ENCODE results near the gene SH3RF1.

The SH3RF1 gene

GRCh38 chr4:169159624-169160171 lies 111.1 kb downstream of the SH3RF1 start:
- Histone ChIP-seq H4K20me1 (ENCODE audit: insufficient read depth, low read length) (no peaks in the 10 kb centered on the region), H3K9me3 (ENCODE audit: insufficient read depth, low read length, severe bottlenecking) (no peaks in the 10 kb centered on the region), H3K36me3 (ENCODE audit: insufficient read depth, low read length) (no peaks in the 10 kb centered on the region), H2AFZ (ENCODE audit: low read depth, low read length) (no peak overlapping the region), H3K27me3 (ENCODE audit: insufficient read depth, low read length, poor library complexity) (no peaks in the 10 kb centered on the region), H3K27ac (ENCODE audit: low read length) (no peak overlapping the region), H3K4me1 (ENCODE audit: insufficient read depth, low read length) (no peaks in the 10 kb centered on the region), H3K79me2 (ENCODE audit: insufficient read depth, low read length) (no peaks in the 10 kb centered on the region), H3K9ac (ENCODE audit: low read depth, low read length) (no peak overlapping the region), H3K4me2 (ENCODE audit: insufficient read depth, low read length) (no peak overlapping the region), H3K4me3 (ENCODE audit: low read depth in 1 of 2, low read length in 2 of 2) (no peak overlapping the region)
- DNase-seq = no peak
- TF ChIP-seq EZH2 (IDR thresholded peaks at IDR 0.05; ENCODE audit: borderline replicate concordance, low read depth, low read length, severe bottlenecking) (no peak), CTCF (IDR thresholded peaks at IDR 0.05; ENCODE audit: borderline replicate concordance, extremely low read depth, low read length, poor library complexity, severe bottlenecking) (no peak)
- no peak for ATAC-seq (ENCODE audit: insufficient read depth, low read depth)

- ATAC-seq (ENCODE audit: insufficient read depth, low read depth) = no peak
- Histone ChIP-seq H4K20me1 (ENCODE audit: insufficient read depth, low read length) (no peaks in the 10 kb centered on the region), H3K36me3 (ENCODE audit: insufficient read depth, low read length) (no peaks in the 10 kb centered on the region)
These were observed 111.9 kb downstream of the SH3RF1 start for GRCh38 chr4:169158861-169159260.

GRCh38 chr4:169158046-169158445 lies 112.7 kb downstream of the SH3RF1 start:
- no peaks in the 10 kb centered on the region for H4K20me1 ChIP-seq (ENCODE audit: insufficient read depth, low read length)
- H3K27ac ChIP-seq (ENCODE audit: low read length) = no peak overlapping the region
- H3K36me3 ChIP-seq (ENCODE audit: insufficient read depth, low read length) = no peaks in the 10 kb centered on the region
- TF ChIP-seq EZH2 (IDR thresholded peaks at IDR 0.05; ENCODE audit: borderline replicate concordance, low read depth, low read length, severe bottlenecking) (no peak), CTCF (IDR thresholded peaks at IDR 0.05; ENCODE audit: borderline replicate concordance, extremely low read depth, low read length, poor library complexity, severe bottlenecking) (no peak)
- no peaks in the 10 kb centered on the region for H3K9me3 ChIP-seq (ENCODE audit: insufficient read depth, low read length, severe bottlenecking)
- no peak overlapping the region for H3K4me2 ChIP-seq (ENCODE audit: insufficient read depth, low read length)
- H2AFZ ChIP-seq (ENCODE audit: low read depth, low read length) = no peak overlapping the region
- no peaks in the 10 kb centered on the region for H3K27me3 ChIP-seq (ENCODE audit: insufficient read depth, low read length, poor library complexity)
- H3K4me1 ChIP-seq (ENCODE audit: insufficient read depth, low read length) = no peaks in the 10 kb centered on the region
- no peaks in the 10 kb centered on the region for H3K79me2 ChIP-seq (ENCODE audit: insufficient read depth, low read length)
- ATAC-seq (ENCODE audit: insufficient read depth, low read depth) = no peak
- DNase-seq = no peak
- no peak overlapping the region for H3K9ac ChIP-seq (ENCODE audit: low read depth, low read length)
- H3K4me3 ChIP-seq (ENCODE audit: low read depth in 1 of 2, low read length in 2 of 2) = no peak overlapping the region

More at GRCh38 chr4:169158861-169159260, 111.9 kb downstream of the SH3RF1 start:
- no peaks in the 10 kb centered on the region for H3K79me2 ChIP-seq (ENCODE audit: insufficient read depth, low read length)
- H3K27me3 ChIP-seq (ENCODE audit: insufficient read depth, low read length, poor library complexity) = no peaks in the 10 kb centered on the region
- H3K4me1 ChIP-seq (ENCODE audit: insufficient read depth, low read length) = no peaks in the 10 kb centered on the region
- no peak overlapping the region for H2AFZ ChIP-seq (ENCODE audit: low read depth, low read length)
- H3K9me3 ChIP-seq (ENCODE audit: insufficient read depth, low read length, severe bottlenecking) = no peaks in the 10 kb centered on the region
- no peak overlapping the region for H3K4me3 ChIP-seq (ENCODE audit: low read depth in 1 of 2, low read length in 2 of 2)
- H3K9ac ChIP-seq (ENCODE audit: low read depth, low read length) = no peak overlapping the region
- no peak for DNase-seq
- H3K27ac ChIP-seq (ENCODE audit: low read length) = no peak overlapping the region
- TF ChIP-seq EZH2 (IDR thresholded peaks at IDR 0.05; ENCODE audit: borderline replicate concordance, low read depth, low read length, severe bottlenecking) = no peak
- TF ChIP-seq CTCF (IDR thresholded peaks at IDR 0.05; ENCODE audit: borderline replicate concordance, extremely low read depth, low read length, poor library complexity, severe bottlenecking) = no peak
- no peak overlapping the region for H3K4me2 ChIP-seq (ENCODE audit: insufficient read depth, low read length)

- TF ChIP-seq EZH2 (IDR thresholded peaks at IDR 0.05; ENCODE audit: borderline replicate concordance, low read depth, low read length, severe bottlenecking) (no peak), CTCF (IDR thresholded peaks at IDR 0.05; ENCODE audit: borderline replicate concordance, extremely low read depth, low read length, poor library complexity, severe bottlenecking) (no peak)
- Histone ChIP-seq H3K79me2 (ENCODE audit: insufficient read depth, low read length) (no peaks in the 10 kb centered on the region), H3K36me3 (ENCODE audit: insufficient read depth, low read length) (no peaks in the 10 kb centered on the region), H2AFZ (ENCODE audit: low read depth, low read length) (no peak overlapping the region), H3K4me1 (ENCODE audit: insufficient read depth, low read length) (no peaks in the 10 kb centered on the region), H3K27me3 (ENCODE audit: insufficient read depth, low read length, poor library complexity) (no peaks in the 10 kb centered on the region), H4K20me1 (ENCODE audit: insufficient read depth, low read length) (no peaks in the 10 kb centered on the region), H3K9ac (ENCODE audit: low read depth, low read length) (no peak overlapping the region), H3K27ac (ENCODE audit: low read length) (no peak overlapping the region), H3K4me3 (ENCODE audit: low read depth in 1 of 2, low read length in 2 of 2) (no peak overlapping the region), H3K9me3 (ENCODE audit: insufficient read depth, low read length, severe bottlenecking) (no peaks in the 10 kb centered on the region), H3K4me2 (ENCODE audit: insufficient read depth, low read length) (no peak overlapping the region)
- no peak for DNase-seq
- no peak for ATAC-seq (ENCODE audit: insufficient read depth, low read depth)
These were observed 114.4 kb downstream of the SH3RF1 start for GRCh38 chr4:169156392-169156791.

Measured in DND-41 (cell line).